ENCODE data around the gene PEMT. TPM values are rescaled to one million over a fixed set of nuclear protein-coding genes. Genes with fewer than 3 reads are reported as not detected.

Gene PEMT
- total RNA-seq, 1 donor from 2014 or later, result 12.2 TPM

- CTCF ChIA-PET, result no interaction called here
- no peak overlapping the region for H3K27ac Mint-ChIP-seq
- DNase-seq (no peak), ATAC-seq (ENCODE audit: low read depth) (no peak)
- POLR2A ChIA-PET, result interaction anchor here (0.6 kb wide), 1 partner anchor 379 kb away, joined by 10 read pairs; no protein-coding TSS in a partner anchor
- H3K4me1 Mint-ChIP-seq, result no peaks in the 10 kb centered on the region
- TF ChIP-seq, protein P1, sequence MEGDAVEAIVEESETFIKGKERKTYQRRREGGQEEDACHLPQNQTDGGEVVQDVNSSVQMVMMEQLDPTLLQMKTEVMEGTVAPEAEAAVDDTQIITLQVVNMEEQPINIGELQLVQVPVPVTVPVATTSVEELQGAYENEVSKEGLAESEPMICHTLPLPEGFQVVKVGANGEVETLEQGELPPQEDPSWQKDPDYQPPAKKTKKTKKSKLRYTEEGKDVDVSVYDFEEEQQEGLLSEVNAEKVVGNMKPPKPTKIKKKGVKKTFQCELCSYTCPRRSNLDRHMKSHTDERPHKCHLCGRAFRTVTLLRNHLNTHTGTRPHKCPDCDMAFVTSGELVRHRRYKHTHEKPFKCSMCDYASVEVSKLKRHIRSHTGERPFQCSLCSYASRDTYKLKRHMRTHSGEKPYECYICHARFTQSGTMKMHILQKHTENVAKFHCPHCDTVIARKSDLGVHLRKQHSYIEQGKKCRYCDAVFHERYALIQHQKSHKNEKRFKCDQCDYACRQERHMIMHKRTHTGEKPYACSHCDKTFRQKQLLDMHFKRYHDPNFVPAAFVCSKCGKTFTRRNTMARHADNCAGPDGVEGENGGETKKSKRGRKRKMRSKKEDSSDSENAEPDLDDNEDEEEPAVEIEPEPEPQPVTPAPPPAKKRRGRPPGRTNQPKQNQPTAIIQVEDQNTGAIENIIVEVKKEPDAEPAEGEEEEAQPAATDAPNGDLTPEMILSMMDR (IDR thresholded peaks at IDR 0.05), result no peak
- no peaks in the 10 kb centered on the region for H3K36me3 Mint-ChIP-seq (ENCODE audit: low read depth)
- intact Hi-C loops (cut with micrococcal nuclease), result no loop called here
- H3K4me3 Mint-ChIP-seq, result no peak overlapping the region
- H3K27me3 Mint-ChIP-seq, result peaks cover 3% of the 10 kb centered on the region
- no peaks in the 10 kb centered on the region for H3K9me3 Mint-ChIP-seq
Measured at GRCh38 chr17:17506893-17507464, 84.5 kb downstream of the PEMT start.

DNA sequence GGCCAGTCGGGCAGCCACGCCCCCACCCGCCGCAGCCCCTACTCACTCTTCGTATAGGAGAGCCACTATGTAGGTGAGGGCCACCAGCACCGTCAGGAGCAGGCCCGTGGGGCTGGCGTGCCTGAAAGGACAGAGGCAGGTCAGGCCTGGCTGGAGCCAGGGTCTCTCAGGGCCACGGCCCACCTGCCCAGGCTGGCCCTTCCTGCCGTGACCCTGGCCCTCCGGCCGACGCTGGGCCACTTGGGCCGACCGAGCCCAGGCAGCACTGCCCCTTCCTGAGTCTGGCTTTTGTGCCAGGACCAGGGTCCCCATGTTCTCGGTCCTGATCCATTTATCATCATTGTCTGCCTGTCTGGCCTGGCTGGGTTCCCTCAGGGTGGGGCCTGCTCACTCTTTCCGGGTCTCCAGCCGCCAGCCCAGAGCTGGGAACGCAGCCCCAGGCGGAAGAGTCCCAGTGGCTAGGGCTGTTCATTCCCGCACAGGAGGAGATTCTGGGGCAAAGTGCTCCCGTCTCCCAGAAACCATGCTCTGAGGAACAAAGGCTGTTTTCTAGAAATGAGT lies 85.2 kb downstream of the PEMT start:
- DNase-seq, result no peak
- CTCF ChIA-PET, result interaction anchor here (2.3 kb wide), 1 partner anchor 10 kb away, joined by 8 read pairs; the partner anchor contains the start of gene RASD1
- no peaks in the 10 kb centered on the region for H3K36me3 Mint-ChIP-seq (ENCODE audit: low read depth)
- POLR2A ChIA-PET, result interaction anchor here (0.6 kb wide), 1 partner anchor 379 kb away, joined by 10 read pairs; no protein-coding TSS in a partner anchor
- no peak for ATAC-seq (ENCODE audit: low read depth)
- H3K27ac Mint-ChIP-seq, result no peak overlapping the region
- TF ChIP-seq, protein P1 (IDR thresholded peaks at IDR 0.05), result no peak
- H3K4me1 Mint-ChIP-seq, result no peaks in the 10 kb centered on the region
- H3K4me3 Mint-ChIP-seq, result no peak overlapping the region
- peaks cover 3% of the 10 kb centered on the region for H3K27me3 Mint-ChIP-seq
- no peaks in the 10 kb centered on the region for H3K9me3 Mint-ChIP-seq
- intact Hi-C loops (cut with micrococcal nuclease), result no loop called here

DNA sequence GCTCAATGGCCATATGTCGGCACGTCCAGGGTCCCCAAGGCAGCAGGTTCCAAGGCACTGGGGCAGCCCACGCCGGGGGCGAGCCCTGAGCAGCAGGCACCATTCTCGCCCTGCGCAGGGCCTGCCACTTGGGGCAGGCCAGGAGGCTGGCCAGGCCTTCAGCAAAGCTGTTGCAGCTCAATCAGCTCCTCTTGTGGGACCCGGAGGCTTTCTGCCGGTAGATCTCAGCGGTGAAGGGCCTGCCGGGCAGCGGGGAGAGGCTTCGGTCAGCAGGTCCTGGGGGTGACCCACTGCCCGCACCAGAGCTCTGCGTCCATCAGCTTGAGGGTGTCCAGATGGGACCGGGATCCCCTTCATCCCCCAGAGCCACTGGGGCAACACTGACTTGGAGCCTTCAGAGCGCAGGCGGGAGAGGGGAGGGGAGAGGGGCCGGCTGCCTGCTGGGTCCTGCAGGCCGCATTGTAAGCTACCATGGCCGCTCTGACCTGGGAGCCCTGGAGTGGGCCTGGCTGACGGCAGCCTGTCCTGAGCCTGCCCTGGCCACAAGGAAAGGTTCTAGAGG lies 85.8 kb downstream of the PEMT start:
- DNase-seq (no peak), ATAC-seq (ENCODE audit: low read depth) (no peak)
- TF ChIP-seq, protein P1 (IDR thresholded peaks at IDR 0.05), result no peak
- intact Hi-C loops (cut with micrococcal nuclease), result no loop called here
- no peaks in the 10 kb centered on the region for H3K9me3 Mint-ChIP-seq
- no peaks in the 10 kb centered on the region for H3K36me3 Mint-ChIP-seq (ENCODE audit: low read depth)
- ChIA-PET POLR2A (no interaction called here), CTCF (interaction anchor here (2.3 kb wide), 1 partner anchor 9 kb away, joined by 8 read pairs; the partner anchor contains the start of gene RASD1)
- peaks cover 3% of the 10 kb centered on the region for H3K27me3 Mint-ChIP-seq
- H3K4me3 Mint-ChIP-seq, result no peak overlapping the region
- H3K4me1 Mint-ChIP-seq, result no peaks in the 10 kb centered on the region
- H3K27ac Mint-ChIP-seq, result no peak overlapping the region

GRCh38 chr17:17505151-17505550 lies 86.4 kb downstream of the PEMT start:
- ATAC-seq (ENCODE audit: low read depth), result no peak
- H3K27ac Mint-ChIP-seq, result no peak overlapping the region
- DNase-seq, result no peak
- H3K4me1 Mint-ChIP-seq, result no peaks in the 10 kb centered on the region
- TF ChIP-seq, protein P1 (IDR thresholded peaks at IDR 0.05), result no peak
- no peak overlapping the region for H3K4me3 Mint-ChIP-seq
- ChIA-PET POLR2A (no interaction called here), CTCF (interaction anchor here (2.3 kb wide), 1 partner anchor 9 kb away, joined by 8 read pairs; the partner anchor contains the start of gene RASD1)
- H3K36me3 Mint-ChIP-seq (ENCODE audit: low read depth), result no peaks in the 10 kb centered on the region
- H3K9me3 Mint-ChIP-seq, result no peaks in the 10 kb centered on the region
- peaks cover 3% of the 10 kb centered on the region for H3K27me3 Mint-ChIP-seq
- intact Hi-C loops (cut with micrococcal nuclease), result no loop called here

Data from activated B cell treated with CpG ODN at 0.5 μM for 24 hours (primary cell).